Mesenchymal stem cell (in vitro differentiated cells and primary cell): ENCODE results near the gene MCM10.
A peak's percentile ranks its signal among the peaks of the same experiment; 100 is the strongest.

Experiments
- DNase-seq: peaks from one replicate; pipeline ENCODE4 v3.0.0-alpha.2; 2013
- H2AFZ ChIP-seq: one replicate; pipeline ENCODE4 v1.6.1; 2013; ENCODE audit warnings: low read depth, mild to moderate bottlenecking, control low read depth, inconsistent platforms, low read length, moderate library complexity
- H2AK5ac ChIP-seq: 2 replicates; pipeline ENCODE4 v1.6.1; 2013; ENCODE audit warnings: low read length, moderate library complexity, mild to moderate bottlenecking, inconsistent platforms; ENCODE audit not compliant: severe bottlenecking
- H2BK120ac ChIP-seq: one replicate; pipeline ENCODE4 v1.6.1; 2013; ENCODE audit warnings: low read depth, mild to moderate bottlenecking, inconsistent platforms, low read length, moderate library complexity
- H2BK12ac ChIP-seq, 2 experiments: one replicate each; pipeline ENCODE4 v1.6.1; 2013; ENCODE audit warnings: inconsistent platforms in 2 of 2, low read length in 2 of 2, mild to moderate bottlenecking in 2 of 2, moderate library complexity in 2 of 2, control low read depth in 1 of 2
- H2BK15ac ChIP-seq: one replicate; pipeline ENCODE4 v1.6.1; 2013; ENCODE audit warnings: mild to moderate bottlenecking, low read depth, inconsistent platforms; ENCODE audit not compliant: poor library complexity, severe bottlenecking
- H2BK5ac ChIP-seq: 2 replicates; pipeline ENCODE4 v1.6.1; 2013; ENCODE audit warnings: low read depth, mild to moderate bottlenecking, low read length, control low read depth, inconsistent platforms; ENCODE audit not compliant: poor library complexity, severe bottlenecking
- H3K14ac ChIP-seq, 2 experiments: one replicate each; pipeline ENCODE4 v1.6.1; 2013; ENCODE audit warnings: inconsistent platforms in 2 of 2, low read length in 2 of 2, control low read depth in 1 of 2, mild to moderate bottlenecking in 1 of 2, moderate library complexity in 1 of 2
- H3K18ac ChIP-seq, 2 experiments: one replicate each; pipeline ENCODE4 v1.6.1; 2013; ENCODE audit warnings: inconsistent platforms in 2 of 2, low read length in 2 of 2, control low read depth in 1 of 2, low read depth in 1 of 2, mild to moderate bottlenecking in 1 of 2
- H3K23ac ChIP-seq, 2 experiments: one replicate each; pipeline ENCODE4 v1.6.1; 2013; ENCODE audit warnings: inconsistent platforms in 2 of 2, low read length in 2 of 2, mild to moderate bottlenecking in 2 of 2, moderate library complexity in 2 of 2, control low read depth in 1 of 2
- H3K27ac ChIP-seq: 2 replicates; pipeline ENCODE4 v1.5.1; 2013; ENCODE audit warnings: mild to moderate bottlenecking, moderate library complexity, low read length, control low read depth, inconsistent platforms; ENCODE audit not compliant: poor library complexity, severe bottlenecking
- H3K27me3 ChIP-seq, 2 experiments: 2 replicates each; pipeline versions ENCODE4 v1.6.1 to v1.7.0; 2013; ENCODE audit warnings: low read length in 2 of 2, mild to moderate bottlenecking in 2 of 2, moderate library complexity in 2 of 2, control low read depth in 1 of 2, inconsistent platforms in 1 of 2; ENCODE audit not compliant: control insufficient read depth in 1 of 2, insufficient read depth in 1 of 2
- H3K36me3 ChIP-seq, 2 experiments: 2 replicates each; pipeline versions ENCODE4 v1.6.1 to v1.7.0; 2013; ENCODE audit warnings: low read length in 2 of 2, control low read depth in 1 of 2, inconsistent platforms in 1 of 2, low read depth in 1 of 2, mild to moderate bottlenecking in 1 of 2; ENCODE audit not compliant: insufficient read depth in 2 of 2, control insufficient read depth in 1 of 2
- H3K4ac ChIP-seq, 2 experiments: one replicate each; pipeline ENCODE4 v1.6.1; 2013; ENCODE audit warnings: inconsistent platforms in 2 of 2, low read length in 2 of 2, mild to moderate bottlenecking in 2 of 2, moderate library complexity in 2 of 2, control low read depth in 1 of 2, low read depth in 1 of 2
- H3K4me1 ChIP-seq: 2 replicates; pipeline ENCODE4 v1.6.1; 2013; ENCODE audit warnings: low read depth, low read length, control low read depth; ENCODE audit not compliant: control insufficient read depth, insufficient read depth
- H3K4me2 ChIP-seq: 2 replicates; pipeline ENCODE4 v1.6.1; 2013; ENCODE audit warnings: low read length, mild to moderate bottlenecking, inconsistent platforms; ENCODE audit not compliant: poor library complexity, severe bottlenecking
- H3K4me3 ChIP-seq, 2 experiments: 2 replicates each; pipeline versions ENCODE4 v1.5.1 to v1.7.0; 2013; ENCODE audit warnings: low read length in 2 of 2, mild to moderate bottlenecking in 2 of 2, control low read depth in 1 of 2, low read depth in 1 of 2; ENCODE audit not compliant: insufficient read depth in 1 of 2
- H3K79me1 ChIP-seq: replicated peaks from 2 replicates; pipeline ENCODE4 v1.6.1; 2013; ENCODE audit warnings: mild to moderate bottlenecking, control low read depth, low read length, inconsistent platforms; ENCODE audit not compliant: poor library complexity, severe bottlenecking
- H3K9ac ChIP-seq: 2 replicates; pipeline ENCODE4 v1.7.0; 2013; ENCODE audit warnings: mild to moderate bottlenecking, low read length, moderate library complexity
- H3K9me3 ChIP-seq: 2 replicates; pipeline ENCODE4 v1.7.0; 2013; ENCODE audit warnings: mild to moderate bottlenecking, low read length; ENCODE audit not compliant: control insufficient read depth
- H4K8ac ChIP-seq: one replicate; pipeline ENCODE4 v1.6.1; 2013; ENCODE audit warnings: inconsistent platforms, mild to moderate bottlenecking, low read length, moderate library complexity
- H4K91ac ChIP-seq: one replicate; pipeline ENCODE4 v1.6.1; 2013; ENCODE audit warnings: mild to moderate bottlenecking, low read length, inconsistent platforms
- WGBS: methylation state at CpG from one replicate; pipeline ENCODE4 v1.1.7; 2013; ENCODE audit warnings: mixed read lengths; 5-methylcytosine and 5-hydroxymethylcytosine counted together

Gene MCM10

DNA sequence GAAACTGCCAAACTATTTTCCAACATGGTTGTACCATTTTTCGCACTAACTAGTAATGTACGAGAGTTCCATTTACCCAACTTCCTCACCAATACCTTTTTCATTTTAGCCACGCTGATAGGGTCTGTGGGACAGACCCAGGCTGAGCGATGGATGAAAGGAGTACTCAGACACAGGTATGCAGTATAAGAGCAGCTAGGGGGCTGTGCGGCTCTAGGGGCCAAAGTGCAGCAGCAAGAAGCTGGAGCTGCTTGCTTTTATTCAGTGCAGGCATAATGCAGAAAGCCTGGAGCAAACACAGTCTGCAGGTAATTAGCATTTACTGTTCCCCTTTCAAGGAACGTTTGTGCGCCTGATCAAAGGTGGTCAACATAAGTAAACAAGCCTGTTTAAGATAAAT is 51.8 kb downstream of the MCM10 start:
- Histone ChIP-seq H2AFZ (no peak overlapping the region), H2BK15ac (no peak overlapping the region), H3K9ac (no peak overlapping the region), H3K79me1 (no peaks in the 10 kb centered on the region), H4K8ac (no peak overlapping the region), H3K9me3 (no peaks in the 10 kb centered on the region), H3K36me3 (no peaks in the 10 kb centered on the region), H3K27ac (no peak overlapping the region), H4K91ac (no peak overlapping the region), H3K4me2 (no peak overlapping the region), H3K4ac (no peak overlapping the region), H2AK5ac (no peak overlapping the region), H3K4me3 (no peak overlapping the region), H2BK120ac (no peak overlapping the region), H3K18ac (no peak overlapping the region), H3K27me3 (no peaks in the 10 kb centered on the region), H2BK12ac (no peak overlapping the region), H3K23ac (no peak overlapping the region), H3K14ac (no peak overlapping the region), H3K4me1 (no peaks in the 10 kb centered on the region), H2BK5ac (no peak overlapping the region)
- 96% methylated on average over 6 of the region's 7 CpGs for WGBS
- DNase-seq = no peak

DNA sequence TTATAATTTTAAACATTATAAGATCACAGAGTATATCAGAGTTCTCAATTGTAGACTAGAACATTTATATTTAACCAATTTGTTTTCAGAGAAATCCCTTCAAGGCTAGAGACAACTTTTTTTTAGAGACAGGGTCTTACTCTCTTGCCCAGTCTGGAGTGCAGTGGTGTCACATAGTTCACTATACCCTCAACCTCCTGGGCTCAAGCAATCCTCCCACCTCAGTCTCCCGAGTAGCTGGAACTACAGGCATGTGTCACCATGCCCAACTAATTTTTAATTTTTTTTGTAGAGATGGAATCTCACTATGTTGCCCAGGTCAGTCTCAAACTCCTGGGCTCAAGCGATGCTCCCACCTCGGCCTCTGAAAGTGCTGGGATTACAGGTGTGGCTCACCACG is 57.5 kb downstream of the MCM10 start:
- 100% methylated on average over 1 of the region's 4 CpGs for WGBS

DNA sequence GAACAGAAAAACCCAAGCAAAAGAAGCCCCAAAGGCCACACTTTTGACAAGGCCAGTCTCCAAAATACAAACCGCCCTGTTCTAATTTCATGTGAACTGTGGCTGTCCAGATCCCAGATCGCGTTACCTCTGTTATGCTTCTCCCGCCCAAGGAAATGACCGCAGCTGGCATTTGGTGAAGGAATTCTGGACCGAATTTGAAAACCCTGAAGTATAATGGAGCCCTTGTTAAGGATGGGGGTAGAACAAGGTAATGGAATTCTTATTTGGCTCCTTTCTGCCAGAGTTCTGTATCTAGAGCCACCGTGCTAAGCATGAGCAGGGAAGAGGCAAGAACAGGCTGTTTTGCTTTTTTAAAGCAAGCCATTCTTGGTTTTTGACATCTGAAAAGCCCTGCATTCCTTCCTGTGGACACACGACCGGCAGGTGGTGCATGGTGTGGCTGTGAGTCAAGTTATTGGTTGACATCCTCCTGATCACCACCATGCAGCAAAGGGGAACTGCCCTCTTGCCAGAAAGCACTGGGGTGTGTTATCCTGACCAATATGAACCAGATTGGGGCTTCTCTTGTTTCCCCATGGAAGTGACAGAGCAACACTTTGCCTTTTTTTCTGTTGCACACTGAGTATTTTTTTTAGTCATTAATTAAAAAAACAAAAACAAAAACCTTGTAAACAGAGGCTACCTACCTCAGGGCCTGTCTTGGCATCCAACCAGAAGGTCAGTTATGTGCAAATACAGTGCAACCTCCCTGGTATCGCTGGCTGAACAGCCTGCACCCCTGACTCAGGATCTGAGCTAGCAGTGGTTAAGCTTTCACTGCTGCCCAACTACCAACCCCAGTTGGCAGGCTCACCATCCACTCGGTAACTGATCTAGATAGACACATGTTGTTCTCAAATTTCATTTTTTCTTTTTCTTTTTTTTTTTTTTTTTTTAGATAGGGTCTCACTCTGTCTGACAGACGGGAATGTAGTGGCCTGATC is 58.6 kb downstream of the MCM10 start:
- no peak overlapping the region for H3K9ac ChIP-seq
- no peak overlapping the region for H2BK120ac ChIP-seq
- peak; percentile 4 for DNase-seq
- no peak overlapping the region for H3K4me3 ChIP-seq
- no peak overlapping the region for H3K18ac ChIP-seq
- H3K27me3 ChIP-seq = no peaks in the 10 kb centered on the region
- H3K4me2 ChIP-seq = no peak overlapping the region
- no peak overlapping the region for H2BK12ac ChIP-seq
- no peak overlapping the region for H2BK5ac ChIP-seq
- no peak overlapping the region for H2AK5ac ChIP-seq
- no peaks in the 10 kb centered on the region for H3K4me1 ChIP-seq
- no peak overlapping the region for H2BK15ac ChIP-seq
- WGBS = 74% methylated on average over 12 of the region's 12 CpGs
- H4K8ac ChIP-seq = no peak overlapping the region
- H2AFZ ChIP-seq = no peak overlapping the region
- H3K27ac ChIP-seq = no peak overlapping the region
- H3K9me3 ChIP-seq = no peaks in the 10 kb centered on the region
- no peak overlapping the region for H3K4ac ChIP-seq
- no peak overlapping the region for H3K14ac ChIP-seq
- no peak overlapping the region for H4K91ac ChIP-seq
- H3K79me1 ChIP-seq = no peaks in the 10 kb centered on the region
- H3K23ac ChIP-seq = no peak overlapping the region
- no peaks in the 10 kb centered on the region for H3K36me3 ChIP-seq

More for the DNA sequence above, 57.5 kb downstream of the MCM10 start:
- Histone ChIP-seq H3K14ac (no peak overlapping the region), H3K9ac (no peak overlapping the region), H3K4me2 (no peak overlapping the region), H2AK5ac (no peak overlapping the region), H3K4ac (no peak overlapping the region), H3K23ac (no peak overlapping the region), H3K79me1 (no peaks in the 10 kb centered on the region), H3K4me3 (no peak overlapping the region), H2BK5ac (no peak overlapping the region), H3K27ac (no peak overlapping the region), H2BK15ac (no peak overlapping the region), H2AFZ (no peak overlapping the region), H3K27me3 (no peaks in the 10 kb centered on the region), H3K36me3 (no peaks in the 10 kb centered on the region), H3K4me1 (no peaks in the 10 kb centered on the region), H2BK12ac (no peak overlapping the region), H4K8ac (no peak overlapping the region), H3K9me3 (no peaks in the 10 kb centered on the region), H2BK120ac (no peak overlapping the region), H4K91ac (no peak overlapping the region), H3K18ac (no peak overlapping the region)
- no peak for DNase-seq

DNA sequence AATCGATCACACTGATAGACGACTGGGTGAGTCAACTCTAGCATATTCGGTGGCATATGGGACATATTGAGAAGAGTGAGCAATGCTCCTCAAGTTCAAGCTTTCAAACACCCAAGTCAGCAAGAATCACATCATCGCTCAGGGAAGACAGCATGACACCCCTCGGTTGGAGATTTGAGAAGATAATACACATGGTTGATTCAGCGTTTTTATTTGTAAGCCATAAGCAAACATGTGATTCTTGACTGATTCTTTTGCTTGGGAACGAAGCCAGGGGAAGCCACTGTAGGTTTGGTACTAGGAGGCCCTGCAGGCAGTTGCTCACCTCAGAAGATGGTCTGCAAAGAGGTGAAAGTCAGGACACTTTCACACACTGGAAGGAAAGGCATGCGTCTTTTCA is 60.2 kb downstream of the MCM10 start:
- Histone ChIP-seq H3K18ac (no peak overlapping the region), H2BK15ac (no peak overlapping the region), H2AK5ac (no peak overlapping the region), H3K9me3 (no peaks in the 10 kb centered on the region), H3K4me1 (no peaks in the 10 kb centered on the region), H2BK5ac (no peak overlapping the region), H4K8ac (no peak overlapping the region), H3K4me3 (no peak overlapping the region), H3K23ac (no peak overlapping the region), H3K36me3 (no peaks in the 10 kb centered on the region), H2BK12ac (no peak overlapping the region), H3K79me1 (no peaks in the 10 kb centered on the region), H3K4me2 (no peak overlapping the region), H3K14ac (no peak overlapping the region), H3K27ac (no peak overlapping the region), H3K4ac (no peak overlapping the region), H2BK120ac (no peak overlapping the region), H4K91ac (no peak overlapping the region), H3K9ac (no peak overlapping the region), H3K27me3 (no peaks in the 10 kb centered on the region), H2AFZ (no peak overlapping the region)
- WGBS = 95% methylated on average over 8 of the region's 8 CpGs
- DNase-seq = no peak
